Epithelial cell of esophagus (primary cell): ENCODE measurements around the gene RPL9.
"Not testable (repeated sequence)": the region's sequence is repeated elsewhere in the genome, so short reads cannot be mapped to it uniquely, and the experiment has no call there.

ENCODE experiments used
- DNase-seq: peaks from one replicate; pipeline ENCODE4 v3.0.0; 2010; ENCODE audit warnings: low read depth
- H3K4me3 ChIP-seq: 2 replicates; pipeline ENCODE4 v1.5.1; 2011; ENCODE audit warnings: mild to moderate bottlenecking, low read length, control low read depth
- TF ChIP-seq, protein P1 (sequence below): IDR thresholded peaks from 2 replicates; pipeline ENCODE4 v1.5.1; 2011; ENCODE audit warnings: low read depth, mild to moderate bottlenecking, low read length, control low read depth, inconsistent platforms; ENCODE audit not compliant: insufficient read depth; ENCODE audit errors: missing control alignments

The RPL9 gene

DNA sequence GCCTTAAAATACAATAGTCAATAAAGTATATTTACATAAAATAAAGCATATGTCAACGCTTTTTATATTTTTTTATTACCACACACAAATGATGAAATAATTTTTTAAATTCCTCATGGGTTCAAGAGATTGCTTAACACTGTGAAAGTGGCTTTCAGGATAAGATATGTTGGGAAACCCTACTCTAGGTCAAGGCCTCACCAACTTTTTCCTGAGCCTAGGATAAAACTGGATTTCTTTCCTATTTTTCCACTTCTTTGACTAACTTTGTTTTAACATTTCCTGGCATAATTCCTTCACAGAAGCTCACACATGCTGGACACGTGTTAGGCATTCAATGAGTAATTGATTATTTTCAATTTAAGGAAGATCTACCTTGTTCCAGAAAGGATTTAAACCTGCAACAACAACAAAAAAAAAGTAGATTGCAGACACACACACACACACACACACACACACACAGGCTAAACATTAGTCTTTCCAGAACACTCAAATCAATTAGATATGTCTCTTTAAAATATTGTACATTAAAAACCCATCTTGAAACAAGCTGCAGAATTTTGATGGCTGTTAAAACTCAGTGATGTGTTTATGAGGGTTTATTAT, 42.9 kb downstream of the RPL9 start:
- TF ChIP-seq, protein P1, sequence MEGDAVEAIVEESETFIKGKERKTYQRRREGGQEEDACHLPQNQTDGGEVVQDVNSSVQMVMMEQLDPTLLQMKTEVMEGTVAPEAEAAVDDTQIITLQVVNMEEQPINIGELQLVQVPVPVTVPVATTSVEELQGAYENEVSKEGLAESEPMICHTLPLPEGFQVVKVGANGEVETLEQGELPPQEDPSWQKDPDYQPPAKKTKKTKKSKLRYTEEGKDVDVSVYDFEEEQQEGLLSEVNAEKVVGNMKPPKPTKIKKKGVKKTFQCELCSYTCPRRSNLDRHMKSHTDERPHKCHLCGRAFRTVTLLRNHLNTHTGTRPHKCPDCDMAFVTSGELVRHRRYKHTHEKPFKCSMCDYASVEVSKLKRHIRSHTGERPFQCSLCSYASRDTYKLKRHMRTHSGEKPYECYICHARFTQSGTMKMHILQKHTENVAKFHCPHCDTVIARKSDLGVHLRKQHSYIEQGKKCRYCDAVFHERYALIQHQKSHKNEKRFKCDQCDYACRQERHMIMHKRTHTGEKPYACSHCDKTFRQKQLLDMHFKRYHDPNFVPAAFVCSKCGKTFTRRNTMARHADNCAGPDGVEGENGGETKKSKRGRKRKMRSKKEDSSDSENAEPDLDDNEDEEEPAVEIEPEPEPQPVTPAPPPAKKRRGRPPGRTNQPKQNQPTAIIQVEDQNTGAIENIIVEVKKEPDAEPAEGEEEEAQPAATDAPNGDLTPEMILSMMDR: no peak
- DNase-seq: no peak
- no peak overlapping the region for H3K4me3 ChIP-seq

DNA sequence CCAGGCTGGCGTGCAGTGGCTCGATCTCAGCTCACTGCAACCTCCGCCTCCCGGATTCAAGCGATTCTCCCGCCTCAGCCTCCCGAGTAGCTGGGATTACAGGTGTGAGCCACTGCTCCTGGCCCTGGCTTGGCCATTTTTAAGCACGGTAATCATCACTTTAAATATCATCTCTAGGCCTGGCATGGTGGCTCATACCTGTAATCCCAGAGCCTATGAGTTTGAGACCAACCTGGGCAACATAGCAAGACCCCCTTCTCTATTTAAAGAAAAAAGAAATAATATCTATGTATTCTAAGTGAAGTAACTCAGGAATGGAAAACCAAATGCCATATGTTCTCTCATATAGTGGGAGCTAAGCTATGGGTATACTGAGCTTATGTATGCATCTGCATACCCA, 47.2 kb downstream of the RPL9 start:
- not testable (repeated sequence) for H3K4me3 ChIP-seq, DNase-seq

DNA sequence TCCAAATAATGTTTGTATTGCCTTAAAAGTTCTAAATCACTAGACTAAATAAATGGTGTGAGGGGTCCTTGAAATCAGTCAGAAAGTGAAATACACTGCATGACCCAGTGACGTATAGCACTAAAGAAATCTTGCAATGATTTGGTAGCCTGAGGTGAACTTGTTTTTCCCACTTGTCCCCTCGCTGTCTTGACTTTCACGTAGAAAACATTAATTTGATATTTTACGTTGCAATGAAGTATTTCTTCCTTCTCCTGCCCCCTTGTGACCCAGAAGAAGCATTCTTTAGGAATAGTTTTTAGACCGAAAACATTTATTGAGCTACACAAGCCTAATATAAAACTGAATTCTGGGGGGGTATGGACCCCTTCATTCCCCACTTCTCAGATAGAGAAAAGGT, 48.3 kb downstream of the RPL9 start:
- H3K4me3 ChIP-seq: no peak overlapping the region
- TF ChIP-seq, protein P1: no peak
- no peak for DNase-seq

DNA sequence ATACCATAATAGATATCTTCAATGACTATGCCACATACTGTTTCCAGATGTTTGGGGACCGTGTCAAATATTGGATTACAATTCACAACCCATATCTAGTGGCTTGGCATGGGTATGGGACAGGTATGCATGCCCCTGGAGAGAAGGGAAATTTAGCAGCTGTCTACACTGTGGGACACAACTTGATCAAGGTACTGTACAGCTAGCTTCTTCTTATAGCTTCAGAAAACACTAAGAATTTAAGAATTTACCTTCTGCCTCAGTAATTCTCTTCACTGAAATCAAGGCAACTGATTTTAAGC, 51.2 kb downstream of the RPL9 start:
- no peak overlapping the region for H3K4me3 ChIP-seq
- no peak for DNase-seq
- TF ChIP-seq, protein P1: no peak

DNA sequence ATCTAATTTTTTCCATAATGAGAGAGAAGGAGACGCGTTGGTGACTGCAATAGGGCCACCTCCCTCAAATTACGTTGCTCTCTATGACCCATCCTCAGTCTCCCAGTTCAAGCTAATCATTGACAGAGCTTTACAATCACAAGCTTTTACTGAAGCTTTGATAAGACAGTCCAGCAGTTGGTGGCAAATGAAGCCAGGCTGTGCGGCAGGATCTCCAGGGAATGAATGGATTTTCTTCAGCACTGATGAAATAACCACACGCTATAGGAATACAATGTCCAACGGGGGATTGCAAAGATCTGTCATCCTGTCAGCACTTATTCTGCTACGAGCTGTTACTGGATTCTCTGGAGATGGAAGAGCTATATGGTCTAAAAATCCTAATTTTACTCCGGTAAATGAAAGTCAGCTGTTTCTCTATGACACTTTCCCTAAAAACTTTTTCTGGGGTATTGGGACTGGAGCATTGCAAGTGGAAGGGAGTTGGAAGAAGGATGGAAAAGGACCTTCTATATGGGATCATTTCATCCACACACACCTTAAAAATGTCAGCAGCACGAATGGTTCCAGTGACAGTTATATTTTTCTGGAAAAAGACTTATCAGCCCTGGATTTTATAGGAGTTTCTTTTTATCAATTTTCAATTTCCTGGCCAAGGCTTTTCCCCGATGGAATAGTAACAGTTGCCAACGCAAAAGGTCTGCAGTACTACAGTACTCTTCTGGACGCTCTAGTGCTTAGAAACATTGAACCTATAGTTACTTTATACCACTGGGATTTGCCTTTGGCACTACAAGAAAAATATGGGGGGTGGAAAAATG, 51.7 kb downstream of the RPL9 start, which contains the start of gene KLB:
Gene KLB, plus strand, starts transcription at position 168 of the 821 bp plus-strand sequence. Its CDS starts 20 bp downstream, at position 188.
- DNase-seq: no peak
- no peak within 1 kb of the TSS for H3K4me3 ChIP-seq
- TF ChIP-seq, protein P1: no peak
